Natural killer cell (primary cell): ENCODE results near the gene PATL2. TPM values are rescaled to one million over a fixed set of nuclear protein-coding genes. Genes with fewer than 3 reads are reported as not detected.

Experiments used
- ATAC-seq, 3 donors: fragments of 150-1000 bp in 2 of 3; fragments of 200-7000 bp in 1 of 3; cut with Tn5 transposase; 1 replicate in 1 of 3; 2 replicates in 2 of 3; pipeline ENCODE4 v1.10.0; 2021; ENCODE audit warnings: mild to moderate bottlenecking in 2 of 3, moderate library complexity in 2 of 3
- DNase-seq, 2 donors: peaks; one replicate each; pipeline versions ENCODE4 v3.0.0 to v3.0.0-alpha.2; 2013 to 2021; ENCODE audit warnings: mixed read lengths in 1 of 2
- H3K27ac ChIP-seq: one replicate; pipeline ENCODE4 v1.5.1; 2013; ENCODE audit warnings: mild to moderate bottlenecking, low read length
- H3K27me3 ChIP-seq: one replicate; pipeline ENCODE4 v1.6.1; 2013; ENCODE audit warnings: low read length; ENCODE audit not compliant: control insufficient read depth, insufficient read depth
- H3K36me3 ChIP-seq: one replicate; pipeline ENCODE4 v1.6.1; 2013; ENCODE audit warnings: low read length; ENCODE audit not compliant: control insufficient read depth, insufficient read depth
- H3K4me1 ChIP-seq: one replicate; pipeline ENCODE4 v1.6.1; 2013; ENCODE audit warnings: low read length; ENCODE audit not compliant: control insufficient read depth, insufficient read depth
- H3K4me3 ChIP-seq: one replicate; pipeline ENCODE4 v1.5.1; 2013; ENCODE audit warnings: low read length
- H3K9me3 ChIP-seq: one replicate; pipeline ENCODE4 v1.6.1; 2013; ENCODE audit warnings: low read length; ENCODE audit not compliant: control insufficient read depth, insufficient read depth
- H3K27ac Mint-ChIP-seq, 2 donors: one replicate each; pipeline ENCODE4 v1.8.0; 2022; ENCODE audit warnings: mild to moderate bottlenecking in 2 of 2, mixed read lengths in 2 of 2, moderate library complexity in 1 of 2
- H3K27me3 Mint-ChIP-seq, 2 donors: one replicate each; pipeline ENCODE4 v1.8.0; 2022; ENCODE audit warnings: low read depth in 2 of 2, mixed read lengths in 2 of 2
- H3K36me3 Mint-ChIP-seq: one replicate; pipeline ENCODE4 v1.8.0; 2022; ENCODE audit warnings: mixed read lengths
- H3K4me1 Mint-ChIP-seq, 2 donors: one replicate each; pipeline ENCODE4 v1.8.0; 2022; ENCODE audit warnings: mixed read lengths in 2 of 2
- H3K4me3 Mint-ChIP-seq: one replicate; pipeline ENCODE4 v1.8.0; 2022; ENCODE audit warnings: mild to moderate bottlenecking, moderate library complexity, mixed read lengths
- H3K9me3 Mint-ChIP-seq, 2 donors: one replicate each; pipeline ENCODE4 v1.8.0; 2022; ENCODE audit warnings: mixed read lengths in 2 of 2
- CTCF ChIP-seq: fragments of 200-600 bp; IDR thresholded peaks from one replicate; pipeline ENCODE4 v1.8.0; 2022; ENCODE audit warnings: antibody characterized with exemption
- WGBS: methylation state at CpG from one replicate; pipeline ENCODE4 v1.1.7; 2013; ENCODE audit warnings: missing lambda C conversion rate; ENCODE audit not compliant: insufficient coverage; 5-methylcytosine and 5-hydroxymethylcytosine counted together
- intact Hi-C: fragments of 100-400 bp; cut with micrococcal nuclease; formaldehyde crosslinking; loops from one replicate; pipeline ENCODE4 v1.14.2; 2022
- total RNA-seq, 4 donors: library from RNA; stranded (reverse); fragments of 120-200 nt in 1 of 4; gene quantifications; one replicate each; pipeline versions ENCODE4 v1.2.3 to v1.2.4, GENCODE V29; 2013 to 2022

PATL2 gene
- total RNA-seq, 3 donors from 2014 or later (not counting 1 experiment from before 2014, with no cell fraction given): 101 to 145 (median 112) TPM

- WGBS: 19% methylated on average over 1 of the region's 2 CpGs
- DNase-seq: peak in 1 of 2 donors; percentile 36
- no peak for ATAC-seq
These were observed 4.7 kb upstream of the PATL2 start for GRCh38 chr15:44715797-44716334.

GRCh38 chr15:44715142-44715796 is 4.1 kb upstream of the PATL2 start:
- H3K36me3 ChIP-seq: peaks cover 76% of the 10 kb centered on the region
- no peaks in the 10 kb centered on the region for H3K9me3 Mint-ChIP-seq
- H3K9me3 ChIP-seq: no peaks in the 10 kb centered on the region
- H3K27me3 Mint-ChIP-seq: no peaks in the 10 kb centered on the region
- H3K27me3 ChIP-seq: no peaks in the 10 kb centered on the region
- peak overlapping the region; percentile 99 for H3K4me3 ChIP-seq
- intact Hi-C loops: loop anchor here (1.0 to 10.0 kb wide), 2 partner anchors 11 to 870 kb away; partner anchors contain the start of gene BLOC1S6
- WGBS: 22% methylated on average over 6 of the region's 6 CpGs
- no peak for TF ChIP-seq CTCF
- peak overlapping the region; percentile 100 for H3K4me3 Mint-ChIP-seq
- ATAC-seq (peak in 1 of 3 donors; percentile 7), DNase-seq (peak in 1 of 2 donors; percentile 56)
- peaks cover 77% of the 10 kb centered on the region for H3K36me3 Mint-ChIP-seq
- peaks cover 52% of the 10 kb centered on the region for H3K4me1 ChIP-seq
- peak overlapping the region; percentile 95 for H3K27ac ChIP-seq
- peaks cover 89 to 95% of the 10 kb centered on the region in 2 donors for H3K4me1 Mint-ChIP-seq
- H3K27ac Mint-ChIP-seq: peak overlapping the region; percentile 92 to 100

More at GRCh38 chr15:44715797-44716334, 4.7 kb upstream of the PATL2 start:
- Histone ChIP-seq H3K4me3 (peak overlapping the region; percentile 99), H3K9me3 (no peaks in the 10 kb centered on the region), H3K36me3 (peaks cover 79% of the 10 kb centered on the region), H3K27me3 (no peaks in the 10 kb centered on the region), H3K4me1 (peaks cover 57% of the 10 kb centered on the region), H3K27ac (peak overlapping the region; percentile 53)
- H3K27me3 Mint-ChIP-seq: no peaks in the 10 kb centered on the region
- peaks cover 77% of the 10 kb centered on the region for H3K36me3 Mint-ChIP-seq
- H3K4me3 Mint-ChIP-seq: peak overlapping the region; percentile 100
- no peak for TF ChIP-seq CTCF
- peak overlapping the region; percentile 92 to 100 for H3K27ac Mint-ChIP-seq
- H3K9me3 Mint-ChIP-seq: no peaks in the 10 kb centered on the region
- peaks cover 89 to 95% of the 10 kb centered on the region in 2 donors for H3K4me1 Mint-ChIP-seq
- intact Hi-C loops: loop anchor here (1.0 to 10.0 kb wide), 2 partner anchors 10 to 869 kb away; partner anchors contain the start of gene BLOC1S6

GRCh38 chr15:44713006-44713966 is 2.2 kb upstream of the PATL2 start:
- peak; percentile 46 for TF ChIP-seq CTCF
- ATAC-seq (peak in 1 of 3 donors; percentile 7), DNase-seq (peak in 1 of 2 donors; percentile 71)
- H3K4me3 Mint-ChIP-seq: peak overlapping the region; percentile 100
- Histone ChIP-seq H3K4me3 (peak overlapping the region; percentile 99), H3K9me3 (no peaks in the 10 kb centered on the region), H3K4me1 (peaks cover 42% of the 10 kb centered on the region), H3K27ac (peak overlapping the region; percentile 95), H3K27me3 (no peaks in the 10 kb centered on the region), H3K36me3 (peaks cover 65% of the 10 kb centered on the region)
- intact Hi-C loops: loop anchor here (10.0 kb wide), 1 partner anchor 872 kb away; the partner anchor contains the start of gene BLOC1S6
- peaks cover 85 to 95% of the 10 kb centered on the region in 2 donors for H3K4me1 Mint-ChIP-seq
- no peaks in the 10 kb centered on the region for H3K27me3 Mint-ChIP-seq
- peak overlapping the region; percentile 92 to 100 for H3K27ac Mint-ChIP-seq
- H3K9me3 Mint-ChIP-seq: no peaks in the 10 kb centered on the region
- H3K36me3 Mint-ChIP-seq: peaks cover 64% of the 10 kb centered on the region
- WGBS: 0% methylated on average over 1 of the region's 5 CpGs
